Effector CD8-positive, alpha-beta T cell (primary cell): ENCODE measurements around the gene DPH7.
"Not testable (repeated sequence)": the region's sequence is repeated elsewhere in the genome, so short reads cannot be mapped to it uniquely, and the experiment has no call there.

Experiments used
- DNase-seq: peaks from one replicate; lab custom pipeline; 2025; lab: John Stamatoyannopoulos, UW

DPH7 gene

DNA sequence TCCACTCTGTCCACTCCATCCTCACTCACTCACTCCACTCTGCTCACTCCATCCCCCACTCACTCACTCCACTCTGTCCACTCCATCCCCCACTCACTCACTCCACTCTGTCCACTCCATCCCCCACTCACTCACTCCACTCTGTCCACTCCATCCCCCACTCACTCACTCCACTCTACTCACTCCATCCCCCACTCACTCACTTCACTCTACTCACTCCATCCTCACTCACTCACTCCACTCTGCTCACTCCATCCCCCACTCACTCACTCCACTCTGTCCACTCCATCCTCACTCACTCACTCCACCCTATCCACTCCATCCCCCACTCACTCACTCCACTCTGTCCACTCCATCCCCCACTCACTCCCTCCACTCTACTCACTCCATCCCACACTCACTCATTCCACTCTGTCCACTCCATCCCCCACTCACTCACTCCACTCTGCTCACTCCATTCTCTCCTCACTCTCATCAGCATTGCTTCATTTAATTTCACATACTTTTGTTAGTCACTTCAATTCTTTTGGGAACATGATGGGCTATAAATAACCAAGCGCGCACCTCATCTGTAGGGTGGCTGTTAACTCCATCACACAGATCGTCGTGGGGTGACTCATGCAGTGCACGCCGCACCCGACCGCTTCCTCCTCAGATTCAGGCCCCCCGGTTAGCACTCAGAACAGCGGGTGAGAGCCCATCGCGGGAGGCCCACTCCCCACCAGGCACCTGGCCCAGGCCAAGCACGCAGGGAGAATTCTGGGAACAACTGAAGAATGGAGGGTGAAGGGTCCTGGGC is 59.9 kb downstream of the DPH7 start:
- DNase-seq = not testable (repeated sequence)

DNA sequence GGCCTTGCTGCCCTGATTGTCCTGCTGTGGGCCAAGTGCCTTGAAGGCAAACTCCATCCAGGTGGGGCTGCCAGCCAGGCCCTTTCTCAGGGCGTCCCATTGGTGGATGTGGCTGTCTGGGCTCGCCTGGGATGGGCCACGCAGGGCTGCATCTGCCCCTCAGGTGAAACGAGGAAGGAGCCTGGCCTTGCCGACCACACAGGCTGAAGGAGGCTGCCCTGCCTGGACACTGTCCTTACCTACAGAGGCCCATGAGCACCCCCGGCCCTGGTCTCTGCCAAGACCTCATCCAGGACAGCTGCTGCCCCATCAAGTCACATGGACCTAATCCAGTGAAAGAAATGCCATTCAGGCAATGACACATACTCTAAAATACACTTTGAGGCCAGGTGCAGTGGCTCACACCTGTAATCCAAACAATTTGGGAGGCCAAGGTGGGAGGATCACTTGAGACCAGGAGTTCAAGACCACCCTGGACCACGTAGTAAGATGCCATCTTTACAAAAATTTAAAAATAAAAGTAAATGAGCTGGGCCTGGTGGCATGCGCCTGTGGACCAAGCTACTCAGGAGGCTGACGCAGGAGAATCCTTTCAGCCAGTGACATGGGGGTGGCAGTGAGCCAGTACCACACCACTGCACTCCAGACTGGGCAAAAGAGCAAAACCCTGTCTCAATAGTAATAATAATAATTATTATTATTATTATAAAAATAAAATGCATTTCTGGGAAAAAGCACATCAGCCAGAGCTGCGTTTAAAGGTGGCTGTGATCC is 62.4 kb downstream of the DPH7 start:
- no peak for DNase-seq

DNA sequence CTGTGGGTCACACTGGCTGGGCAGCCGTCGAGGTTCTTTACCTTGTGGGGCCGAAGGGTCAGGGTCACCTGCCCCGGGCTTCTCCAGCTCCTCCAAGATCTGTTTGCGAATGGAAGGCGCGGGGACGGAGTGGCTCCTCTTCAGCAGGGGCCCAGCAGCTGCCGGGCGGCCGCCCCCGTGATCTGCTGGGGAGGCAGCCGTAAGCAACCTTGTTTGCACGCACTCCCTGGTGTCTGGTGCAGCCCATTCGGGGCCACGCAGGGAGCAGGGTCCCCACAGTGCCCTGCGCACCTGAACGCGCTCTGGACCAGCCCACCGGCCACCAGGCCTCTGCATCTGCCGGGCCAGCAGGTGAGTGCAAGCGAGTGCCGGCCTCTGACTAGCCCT is 63.4 kb downstream of the DPH7 start:
- no peak for DNase-seq

DNA sequence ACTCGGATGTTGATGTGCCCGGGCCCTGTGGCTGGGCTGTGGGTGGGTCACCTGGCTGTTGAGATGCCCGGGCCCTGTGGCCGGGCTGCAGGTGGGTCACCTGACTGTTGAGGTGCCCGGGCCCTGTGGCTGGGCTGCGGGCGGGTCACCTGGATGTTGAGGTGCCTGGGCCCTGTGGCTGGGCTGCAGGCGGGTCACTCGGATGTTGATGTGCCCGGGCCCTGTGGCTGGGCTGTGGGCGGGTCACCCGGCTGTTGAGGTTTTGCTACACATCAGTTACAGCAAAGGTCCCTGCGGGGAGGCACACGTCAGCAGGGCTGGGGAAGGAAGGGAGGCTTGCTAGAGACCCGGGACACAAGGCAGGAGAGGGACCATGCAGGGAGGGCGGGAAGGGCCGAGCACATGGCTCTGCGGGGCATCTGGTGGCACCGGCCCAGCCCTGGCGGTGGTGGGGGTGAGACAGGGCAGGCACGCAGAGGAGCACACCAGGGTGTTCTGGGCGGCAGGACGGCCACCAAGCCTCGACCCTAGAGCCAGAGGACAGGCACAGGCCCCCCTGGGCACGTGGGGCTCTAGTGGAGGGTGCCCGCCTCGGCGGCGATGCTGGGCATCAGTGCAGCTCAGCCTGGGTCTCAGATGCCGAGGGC is 63.9 kb downstream of the DPH7 start:
- DNase-seq = no peak

DNA sequence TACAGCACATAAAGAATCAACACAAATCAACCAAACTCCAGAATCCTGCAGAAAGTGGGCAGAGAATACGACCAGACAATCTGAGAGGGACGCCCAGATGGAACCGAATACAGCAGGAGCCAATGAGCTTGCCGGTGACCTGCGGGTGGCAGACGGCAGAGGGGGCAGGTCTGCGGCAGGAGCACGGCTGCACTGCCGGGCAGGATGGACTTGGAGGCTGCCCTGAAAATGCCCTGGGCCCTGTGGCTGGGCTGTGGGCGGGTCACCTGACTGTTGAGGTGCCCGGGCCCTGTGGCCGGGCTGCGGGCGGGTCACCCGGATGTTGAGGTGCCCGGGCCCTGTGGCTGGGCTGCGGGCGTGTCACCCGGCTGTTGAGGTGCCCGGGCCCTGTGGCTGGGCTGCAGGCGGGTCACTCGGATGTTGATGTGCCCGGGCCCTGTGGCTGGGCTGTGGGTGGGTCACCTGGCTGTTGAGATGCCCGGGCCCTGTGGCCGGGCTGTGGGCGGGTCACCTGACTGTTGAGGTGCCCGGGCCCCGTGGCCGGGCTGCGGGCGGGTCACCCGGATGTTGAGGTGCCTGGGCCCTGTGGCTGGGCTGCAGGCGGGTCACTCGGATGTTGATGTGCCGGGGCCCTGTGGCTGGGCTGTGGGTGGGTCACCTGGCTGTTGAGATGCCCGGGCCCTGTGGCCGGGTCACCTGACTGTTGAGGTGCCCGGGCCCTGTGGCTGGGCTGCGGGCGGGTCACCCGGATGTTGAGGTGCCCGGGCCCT is 64.7 kb downstream of the DPH7 start:
- not testable (repeated sequence) for DNase-seq

DNA sequence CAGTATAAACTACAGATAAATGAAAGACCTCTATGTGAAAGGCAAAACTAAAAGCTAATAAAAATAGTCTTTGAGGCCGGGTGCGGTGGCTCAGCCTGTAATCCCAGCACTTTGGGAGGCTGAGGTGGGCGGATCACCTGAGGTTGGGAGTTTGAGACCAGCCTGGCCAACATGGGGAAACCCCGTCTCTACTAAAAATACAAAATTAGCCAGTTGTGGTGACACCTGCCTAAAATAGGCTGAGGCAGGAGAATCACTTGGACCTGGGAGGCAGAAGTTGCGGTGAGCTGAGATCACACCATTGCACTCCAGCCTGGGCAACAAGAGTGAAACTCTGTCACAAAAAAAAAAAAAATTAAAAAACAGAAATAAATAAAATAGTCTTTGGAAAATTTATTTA is 65.6 kb downstream of the DPH7 start:
- DNase-seq = not testable (repeated sequence)

DNA sequence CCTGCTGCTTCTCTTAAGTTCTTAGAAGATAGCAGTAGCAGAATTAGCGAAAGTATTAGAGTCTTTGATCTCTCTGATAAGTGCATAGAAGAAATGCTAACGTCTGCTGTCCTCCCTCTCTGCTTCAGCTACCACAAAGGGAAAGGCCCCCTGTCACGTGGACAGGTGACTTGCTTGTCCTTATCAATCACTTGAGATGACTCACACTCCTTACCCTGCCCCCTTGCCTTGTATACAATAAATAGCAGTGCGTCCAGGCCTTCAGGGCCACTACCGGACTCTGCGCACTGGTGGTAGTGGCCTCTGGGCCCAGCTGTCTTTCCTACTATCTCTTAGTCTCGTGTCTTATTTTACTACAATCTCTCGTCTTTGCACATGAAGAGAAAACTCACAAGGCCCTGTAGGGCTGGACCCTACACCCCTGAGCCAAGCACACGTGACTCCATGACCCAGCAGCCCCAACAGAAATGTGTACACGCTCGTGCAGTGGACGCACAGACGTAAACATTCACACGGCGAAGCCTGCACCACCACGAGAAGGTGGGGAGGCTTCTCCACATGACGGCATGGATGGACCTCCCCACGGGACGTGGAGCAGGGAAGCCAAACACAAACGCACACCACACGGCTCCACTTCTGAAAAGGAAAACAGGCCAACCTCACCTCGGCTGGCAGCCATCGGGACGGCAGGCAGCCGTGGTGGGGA is 66.8 kb downstream of the DPH7 start:
- DNase-seq = no peak

DNA sequence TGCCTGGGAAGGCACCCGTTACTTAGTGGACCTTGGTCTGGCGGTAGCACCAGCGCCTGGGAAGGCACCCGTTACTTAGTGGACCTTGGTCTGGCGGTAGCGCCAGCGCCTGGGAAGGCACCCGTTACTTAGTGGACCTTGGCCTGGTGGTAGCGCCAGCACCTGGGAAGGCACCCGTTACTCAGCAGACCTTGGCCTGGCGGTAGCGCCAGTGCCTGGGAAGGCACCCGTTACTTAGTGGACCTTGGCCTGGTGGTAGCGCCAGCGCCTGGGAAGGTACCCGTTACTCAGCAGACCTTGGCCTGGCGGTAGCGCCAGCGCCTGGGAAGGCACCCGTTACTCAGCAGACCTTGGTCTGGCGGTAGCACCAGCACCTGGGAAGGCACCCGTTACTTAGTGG is 67.6 kb downstream of the DPH7 start:
- DNase-seq = not testable (repeated sequence)

DNA sequence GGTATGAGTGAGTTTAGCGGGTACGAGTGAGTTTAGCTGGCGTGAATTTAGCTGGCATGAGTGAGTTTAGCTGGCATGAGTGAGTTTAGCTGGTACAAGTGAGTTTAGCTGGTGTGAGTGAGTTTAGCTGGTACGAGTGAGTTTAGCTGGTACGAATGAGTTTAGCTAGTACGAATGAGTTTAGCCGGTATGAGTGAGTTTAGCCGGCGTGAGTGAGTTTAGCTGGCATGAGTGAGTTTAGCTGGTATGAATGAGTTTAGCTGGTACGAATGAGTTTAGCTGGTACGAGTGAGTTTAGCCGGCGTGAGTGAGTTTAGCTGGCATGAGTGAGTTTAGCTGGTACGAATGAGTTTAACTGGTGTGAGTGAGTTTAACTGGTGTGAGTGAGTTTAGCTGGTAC is 69.5 kb downstream of the DPH7 start:
- no peak for DNase-seq

DNA sequence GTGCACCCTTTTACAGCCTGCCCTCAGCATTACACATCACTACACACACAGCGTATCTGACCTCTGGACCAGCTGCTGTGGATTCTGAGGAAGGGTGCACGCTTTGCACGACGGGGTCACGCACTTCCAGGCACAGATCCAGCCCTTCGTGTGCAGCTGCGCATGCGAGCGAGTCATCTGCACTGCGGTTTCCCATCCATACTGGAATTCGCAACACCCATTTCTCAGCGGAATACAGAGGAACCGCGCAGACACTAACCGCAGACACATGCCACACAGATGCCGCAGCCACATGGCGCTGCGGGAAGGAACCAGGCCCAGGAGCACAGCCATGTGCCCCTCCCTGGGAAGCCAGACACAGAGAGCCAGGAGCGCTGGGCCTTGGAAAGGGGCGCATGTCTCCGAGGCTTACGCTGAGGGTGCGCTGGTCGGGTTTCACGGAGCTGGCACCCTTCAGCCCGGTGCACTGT is 72.0 kb downstream of the DPH7 start:
- DNase-seq = no peak

DNA sequence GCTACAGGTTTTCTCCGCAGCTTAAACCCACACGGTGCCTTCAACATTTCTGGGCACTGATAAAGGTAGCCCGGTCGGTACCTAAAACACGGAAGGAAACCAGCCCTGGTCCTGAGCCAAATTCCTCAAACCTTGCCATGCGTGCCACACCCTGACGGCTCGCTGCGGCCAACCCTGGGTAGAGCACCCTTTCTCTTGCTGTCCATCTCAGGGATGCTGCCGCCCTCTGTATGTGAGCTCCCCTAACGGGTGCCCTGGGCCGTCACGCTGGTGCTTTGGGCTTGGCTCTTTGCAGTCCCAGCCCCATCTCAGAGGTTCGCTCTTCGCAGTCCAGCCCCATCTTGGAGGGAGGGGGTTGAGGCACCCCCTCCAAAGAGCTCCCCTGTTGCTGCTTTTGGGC is 72.5 kb downstream of the DPH7 start:
- DNase-seq = no peak

DNA sequence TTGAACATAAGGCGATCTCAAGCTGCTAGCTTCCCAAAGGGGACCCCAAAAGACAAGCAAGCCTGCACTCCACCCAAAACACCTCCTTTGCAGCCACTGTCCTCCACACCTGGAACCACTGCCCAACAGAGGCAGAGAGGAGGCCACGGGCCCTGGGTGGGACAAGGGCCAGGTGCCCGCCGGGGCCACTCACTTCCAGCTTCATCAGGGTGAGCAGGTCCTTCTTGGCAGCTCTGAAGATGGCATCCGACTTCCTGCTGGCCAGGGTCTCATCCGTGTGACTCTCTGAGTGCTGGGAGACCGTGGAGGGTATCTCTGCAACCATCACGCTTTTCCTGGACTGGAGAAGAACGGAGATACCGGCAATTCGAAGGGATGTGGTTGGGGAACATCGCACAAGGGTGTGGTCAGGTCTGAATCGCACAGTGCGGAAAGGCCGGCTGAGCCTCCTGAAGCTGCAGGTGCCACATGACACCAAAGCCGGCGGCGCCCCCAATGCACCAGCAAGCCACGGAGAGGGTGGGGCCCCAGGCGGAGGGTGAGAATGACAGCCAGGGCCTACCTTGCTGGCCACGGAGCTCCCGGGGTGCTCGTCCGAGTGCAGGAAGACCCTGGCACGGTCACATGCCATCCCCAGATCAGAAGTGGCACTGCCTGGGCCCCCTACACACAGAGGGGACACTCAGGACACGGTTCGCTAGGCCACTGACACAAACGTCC is 73.1 kb downstream of the DPH7 start:
- no peak for DNase-seq
